Muscle layer of colon (tissue), 2 donors: Measurements from ENCODE around the gene SIRPB2.

Source experiments
- H3K27ac ChIP-seq: one replicate; pipeline ENCODE4 v1.7.0; 2013; ENCODE audit warnings: low read depth, mild to moderate bottlenecking, low read length, moderate library complexity
- H3K27me3 ChIP-seq, 2 donors: one replicate each; pipeline ENCODE4 v1.7.0; 2013; ENCODE audit warnings: low read length in 2 of 2, mild to moderate bottlenecking in 2 of 2; ENCODE audit not compliant: insufficient read depth in 2 of 2, control insufficient read depth in 1 of 2
- H3K36me3 ChIP-seq: one replicate; pipeline ENCODE4 v1.7.0; 2013; ENCODE audit warnings: mild to moderate bottlenecking, low read length; ENCODE audit not compliant: insufficient read depth
- H3K4me1 ChIP-seq: one replicate; pipeline ENCODE4 v1.7.0; 2013; ENCODE audit warnings: mild to moderate bottlenecking, low read length; ENCODE audit not compliant: insufficient read depth
- H3K4me3 ChIP-seq, 2 donors: one replicate each; pipeline ENCODE4 v1.7.0; 2013; ENCODE audit warnings: low read length in 2 of 2, low read depth in 1 of 2, mild to moderate bottlenecking in 1 of 2, moderate library complexity in 1 of 2
- H3K9ac ChIP-seq: one replicate; pipeline ENCODE4 v1.7.0; 2013; ENCODE audit warnings: low read length
- H3K9me3 ChIP-seq: one replicate; pipeline ENCODE4 v1.7.0; 2013; ENCODE audit warnings: mild to moderate bottlenecking, low read length
- donor health status: abdominal sarcoma.
- donor health status: Adenocarcinoma of cecum.

SIRPB2 gene

DNA sequence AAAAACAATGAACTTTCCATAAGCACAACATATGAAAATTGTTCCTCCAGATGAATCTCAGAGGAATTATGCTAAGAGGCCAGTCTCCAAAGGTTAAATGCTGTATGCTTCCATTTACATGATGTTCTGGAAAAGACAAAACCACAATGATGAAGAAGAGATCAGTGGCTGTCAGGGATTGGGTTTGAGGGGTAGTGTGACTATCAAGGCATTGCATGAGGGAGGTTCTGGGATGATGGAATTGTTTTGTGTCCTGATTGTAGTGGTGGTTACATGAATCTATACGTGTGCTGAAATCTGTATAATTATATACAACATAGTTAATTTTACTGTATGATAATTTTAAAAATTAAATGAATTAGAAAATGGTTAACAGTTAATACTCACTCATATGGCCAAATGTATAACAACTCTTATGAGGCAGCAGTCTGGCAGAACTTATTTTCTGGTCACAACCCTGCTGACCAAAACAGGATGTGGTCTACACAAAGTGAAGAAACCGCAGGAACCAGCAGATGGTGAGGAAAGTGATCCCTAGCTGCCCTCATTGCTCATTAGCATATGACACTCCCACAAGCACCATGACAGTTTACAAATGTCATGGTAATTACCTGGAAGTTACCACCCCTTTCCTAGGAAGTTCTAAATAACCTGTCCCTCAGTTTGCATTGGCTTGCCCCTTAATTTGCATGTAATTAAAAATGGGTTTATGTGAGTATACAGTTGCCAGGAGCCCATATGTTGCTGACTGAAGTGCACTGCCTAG is 56.5 kb downstream of the SIRPB2 start:
- H3K9me3 ChIP-seq, result no peaks in the 10 kb centered on the region
- no peak overlapping the region for H3K9ac ChIP-seq
- H3K27me3 ChIP-seq, result no peaks in the 10 kb centered on the region
- no peak overlapping the region for H3K27ac ChIP-seq
- peaks cover 3% of the 10 kb centered on the region for H3K36me3 ChIP-seq
- no peak overlapping the region for H3K4me3 ChIP-seq
- H3K4me1 ChIP-seq, result no peaks in the 10 kb centered on the region

DNA sequence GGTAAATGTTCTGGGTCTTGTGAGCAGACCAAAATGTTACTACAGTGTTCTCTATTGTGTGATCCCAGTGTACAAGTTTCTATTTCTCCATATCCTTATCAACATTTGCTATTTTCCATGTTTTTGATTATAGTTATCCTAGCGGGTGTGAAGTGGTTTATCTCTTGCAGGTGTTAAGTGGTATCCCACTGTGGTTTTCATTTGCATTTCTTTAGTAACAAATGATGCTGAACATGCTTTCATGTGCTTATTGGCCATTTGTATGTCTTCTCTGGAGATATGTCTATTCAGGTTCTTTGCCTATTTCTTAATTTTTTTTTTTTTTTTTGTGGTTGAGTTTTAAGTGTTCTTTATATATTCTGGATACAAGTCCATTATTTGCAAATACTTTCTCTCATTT is 60.1 kb downstream of the SIRPB2 start:
- no peaks in the 10 kb centered on the region for H3K4me1 ChIP-seq
- no peak overlapping the region for H3K9ac ChIP-seq
- no peak overlapping the region for H3K4me3 ChIP-seq
- H3K9me3 ChIP-seq, result no peaks in the 10 kb centered on the region
- H3K27ac ChIP-seq, result no peak overlapping the region
- H3K27me3 ChIP-seq, result no peaks in the 10 kb centered on the region
- no peaks in the 10 kb centered on the region for H3K36me3 ChIP-seq

DNA sequence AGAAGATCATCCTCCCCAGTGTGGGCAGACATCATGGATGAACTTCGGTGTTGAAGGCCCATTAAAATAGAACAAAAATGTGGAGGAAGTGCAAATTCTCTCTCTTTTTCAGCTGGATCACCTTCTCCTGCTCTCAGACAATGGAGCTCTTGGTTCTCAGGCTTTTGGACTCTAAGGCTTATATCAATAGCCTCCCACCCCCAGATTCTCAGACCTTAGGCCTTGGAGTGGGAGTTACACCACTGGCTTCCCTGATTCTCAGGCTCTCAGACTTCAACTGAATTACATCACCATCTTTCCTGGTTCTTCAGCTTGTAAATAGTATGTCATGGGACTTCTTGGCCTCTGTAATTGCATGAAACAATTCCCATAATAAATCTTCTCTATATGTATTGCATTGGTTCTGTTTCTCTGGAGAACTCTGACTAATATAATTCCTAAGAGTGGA is 61.2 kb downstream of the SIRPB2 start:
- Histone ChIP-seq H3K27me3 (no peaks in the 10 kb centered on the region), H3K36me3 (no peaks in the 10 kb centered on the region), H3K9ac (no peak overlapping the region), H3K4me1 (no peaks in the 10 kb centered on the region), H3K27ac (no peak overlapping the region), H3K4me3 (no peak overlapping the region), H3K9me3 (no peaks in the 10 kb centered on the region)

DNA sequence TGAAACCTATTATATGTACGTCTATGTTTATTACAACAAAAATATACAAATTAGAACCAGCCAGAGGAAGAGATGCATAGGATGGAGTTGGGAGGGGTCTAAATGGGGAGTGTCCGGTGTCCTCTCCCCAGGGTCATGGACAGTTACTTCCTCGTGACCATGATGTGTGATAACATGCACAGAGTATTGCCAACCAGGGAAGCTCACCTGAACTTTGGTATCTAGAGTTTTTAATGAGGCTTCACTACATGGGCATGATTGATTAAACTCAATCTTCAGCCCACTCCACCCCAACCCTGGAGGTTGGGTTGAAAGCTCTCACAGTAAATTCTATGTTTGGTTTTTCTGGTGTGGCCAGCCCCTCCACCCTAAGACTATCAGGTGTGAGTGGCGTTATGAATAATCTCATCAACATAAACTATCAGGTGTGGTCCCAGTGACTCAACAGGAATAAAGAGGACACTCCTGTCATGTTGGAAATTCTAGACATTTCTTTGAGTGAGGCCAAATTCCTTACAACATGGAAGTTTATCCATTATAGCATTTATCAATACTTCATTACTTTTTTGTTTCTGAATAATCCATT is 62.0 kb downstream of the SIRPB2 start:
- Histone ChIP-seq H3K27ac (no peak overlapping the region), H3K4me3 (no peak overlapping the region), H3K27me3 (no peaks in the 10 kb centered on the region), H3K4me1 (no peaks in the 10 kb centered on the region), H3K9me3 (no peaks in the 10 kb centered on the region), H3K9ac (no peak overlapping the region), H3K36me3 (no peaks in the 10 kb centered on the region)

DNA sequence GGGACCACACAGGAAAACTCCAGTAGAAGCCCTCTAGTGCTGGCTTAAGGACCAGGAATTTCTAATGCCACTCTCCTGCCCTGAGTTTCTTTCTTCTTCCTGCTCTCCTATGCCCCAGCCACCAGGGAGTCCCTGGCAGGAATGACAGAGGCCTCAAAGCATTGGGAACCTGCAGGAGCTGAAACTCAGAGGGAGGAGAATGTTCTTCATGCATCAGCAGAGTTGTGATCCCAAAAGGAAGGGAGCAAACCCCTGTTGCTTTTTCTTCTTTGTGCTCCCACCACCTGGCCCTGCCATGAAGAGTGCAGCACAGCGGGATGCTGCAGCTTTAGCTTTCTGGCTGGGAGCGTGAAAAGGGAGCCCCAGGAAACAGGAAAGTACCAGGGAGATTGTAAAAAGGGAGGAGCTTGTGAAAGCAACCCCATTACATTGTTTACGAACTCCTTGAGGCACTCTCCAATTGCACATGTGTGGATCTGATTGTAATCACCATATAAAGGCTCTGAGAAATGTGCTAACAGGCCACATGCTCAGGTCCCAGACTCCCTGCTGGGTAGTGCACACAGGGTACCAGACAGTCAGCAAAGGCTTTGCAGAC is 63.7 kb downstream of the SIRPB2 start:
- Histone ChIP-seq H3K27ac (no peak overlapping the region), H3K27me3 (no peaks in the 10 kb centered on the region), H3K4me1 (no peaks in the 10 kb centered on the region), H3K9ac (no peak overlapping the region), H3K9me3 (no peaks in the 10 kb centered on the region), H3K36me3 (no peaks in the 10 kb centered on the region), H3K4me3 (no peak overlapping the region)

DNA sequence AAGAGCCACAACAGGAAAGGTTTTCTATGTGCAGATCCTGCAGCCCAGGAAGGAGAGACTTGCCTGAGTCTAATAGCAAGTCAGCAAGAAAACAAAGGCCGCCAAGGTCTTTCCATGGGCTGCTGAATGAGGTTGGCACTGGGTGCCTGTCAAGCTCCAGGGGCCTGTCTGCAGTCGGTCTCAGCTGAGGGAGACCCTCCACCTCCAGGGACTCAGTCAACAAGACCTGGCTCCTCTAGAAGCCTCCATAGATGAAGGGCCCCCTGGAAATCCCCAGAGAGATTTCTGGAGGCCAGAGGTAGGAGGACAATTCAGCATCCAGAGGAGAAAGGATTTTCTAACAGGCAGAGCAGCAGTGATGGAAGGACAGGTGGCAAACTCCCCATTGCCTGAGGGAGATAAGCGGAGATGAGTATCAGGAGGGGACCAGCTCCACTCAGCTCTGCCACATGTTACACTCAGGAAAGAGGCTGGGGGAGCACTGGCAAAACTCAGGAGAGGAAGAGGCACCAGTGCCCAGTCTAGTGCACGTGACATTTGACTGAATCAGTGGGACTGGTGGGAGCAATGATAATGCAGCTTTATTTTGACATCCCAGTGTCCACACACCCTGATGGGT is 64.9 kb downstream of the SIRPB2 start:
- no peaks in the 10 kb centered on the region for H3K27me3 ChIP-seq
- no peak overlapping the region for H3K9ac ChIP-seq
- no peaks in the 10 kb centered on the region for H3K9me3 ChIP-seq
- no peaks in the 10 kb centered on the region for H3K4me1 ChIP-seq
- no peak overlapping the region for H3K4me3 ChIP-seq
- H3K36me3 ChIP-seq, result no peaks in the 10 kb centered on the region
- no peak overlapping the region for H3K27ac ChIP-seq
